ENCODE results near the gene HOXC4. TPM values are rescaled to one million over a fixed set of nuclear protein-coding genes. Genes with fewer than 3 reads are reported as not detected.

Gene HOXC4
- total and polyA plus RNA-seq, 11 donors: 0.06 to 1.2 (median 0.25) TPM; not detected in 7

DNA sequence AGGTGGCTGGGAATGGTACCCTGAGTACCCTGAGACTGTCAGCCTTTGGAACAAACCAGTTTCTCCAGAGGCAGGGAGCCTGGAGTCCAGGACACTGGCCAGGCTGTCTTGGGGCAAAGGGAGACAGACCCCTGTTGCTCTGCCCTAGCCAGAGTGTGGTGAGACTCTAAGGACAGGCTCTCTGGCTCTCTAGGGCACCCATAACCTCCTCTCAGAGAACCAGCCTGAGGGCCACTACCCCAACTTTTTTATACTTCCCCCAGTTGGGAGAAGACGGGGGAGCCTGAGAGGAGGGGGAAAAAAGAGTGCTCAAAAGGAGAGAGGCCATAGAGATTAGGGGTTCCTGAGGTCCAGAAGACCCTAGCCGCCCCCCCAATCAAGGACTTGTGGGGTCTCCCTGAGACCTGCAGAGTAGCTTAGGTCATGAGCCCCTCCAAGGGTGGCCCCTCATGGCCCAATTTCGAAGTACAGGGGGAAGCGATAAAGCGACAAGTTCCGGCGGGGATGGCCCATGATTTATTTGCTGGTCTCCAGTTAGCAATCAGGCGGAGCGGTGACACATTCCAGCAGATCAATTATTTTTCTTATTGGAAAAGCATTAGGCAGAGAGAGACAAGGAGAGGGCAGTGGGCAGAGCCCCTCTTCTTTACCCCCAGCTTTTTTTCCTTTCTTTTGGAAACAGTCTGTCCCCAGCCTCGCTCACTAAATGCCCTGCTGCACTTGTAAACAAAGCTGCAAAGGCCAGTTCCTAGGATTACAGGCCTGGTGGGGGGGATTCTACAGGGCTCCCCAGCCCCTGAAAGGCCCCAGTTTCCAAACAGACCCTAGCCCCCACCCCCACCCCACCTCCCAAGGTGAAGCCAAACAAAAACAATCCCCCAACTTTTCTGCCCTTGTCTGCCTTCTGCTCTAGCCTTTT, 43.3 kb upstream of the HOXC4 start:
- H3K36me3 ChIP-seq: no peaks in the 10 kb centered on the region
- DNase-seq (no peak), ATAC-seq (no peak)
- H3K4me3 ChIP-seq: no peak overlapping the region
- no peak for TF ChIP-seq POLR2A (IDR thresholded peaks at IDR 0.05)
- TF ChIP-seq, protein P1, sequence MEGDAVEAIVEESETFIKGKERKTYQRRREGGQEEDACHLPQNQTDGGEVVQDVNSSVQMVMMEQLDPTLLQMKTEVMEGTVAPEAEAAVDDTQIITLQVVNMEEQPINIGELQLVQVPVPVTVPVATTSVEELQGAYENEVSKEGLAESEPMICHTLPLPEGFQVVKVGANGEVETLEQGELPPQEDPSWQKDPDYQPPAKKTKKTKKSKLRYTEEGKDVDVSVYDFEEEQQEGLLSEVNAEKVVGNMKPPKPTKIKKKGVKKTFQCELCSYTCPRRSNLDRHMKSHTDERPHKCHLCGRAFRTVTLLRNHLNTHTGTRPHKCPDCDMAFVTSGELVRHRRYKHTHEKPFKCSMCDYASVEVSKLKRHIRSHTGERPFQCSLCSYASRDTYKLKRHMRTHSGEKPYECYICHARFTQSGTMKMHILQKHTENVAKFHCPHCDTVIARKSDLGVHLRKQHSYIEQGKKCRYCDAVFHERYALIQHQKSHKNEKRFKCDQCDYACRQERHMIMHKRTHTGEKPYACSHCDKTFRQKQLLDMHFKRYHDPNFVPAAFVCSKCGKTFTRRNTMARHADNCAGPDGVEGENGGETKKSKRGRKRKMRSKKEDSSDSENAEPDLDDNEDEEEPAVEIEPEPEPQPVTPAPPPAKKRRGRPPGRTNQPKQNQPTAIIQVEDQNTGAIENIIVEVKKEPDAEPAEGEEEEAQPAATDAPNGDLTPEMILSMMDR (IDR thresholded peaks at IDR 0.05): no peak
- WGBS, 4 donors: 10 to 18% (median 14%) methylated on average over 10 of the region's 10 CpGs
- intact Hi-C loops (cut with DNase I): no loop called here
- no peaks in the 10 kb centered on the region for H3K9me3 ChIP-seq
- peaks cover 63 to 98% (median 94%) of the 10 kb centered on the region in 9 donors for H3K27me3 ChIP-seq
- H3K4me1 ChIP-seq: peaks cover 0 to 27% (median 12%) of the 10 kb centered on the region in 12 donors
- H3K27ac ChIP-seq: no peak overlapping the region

DNA sequence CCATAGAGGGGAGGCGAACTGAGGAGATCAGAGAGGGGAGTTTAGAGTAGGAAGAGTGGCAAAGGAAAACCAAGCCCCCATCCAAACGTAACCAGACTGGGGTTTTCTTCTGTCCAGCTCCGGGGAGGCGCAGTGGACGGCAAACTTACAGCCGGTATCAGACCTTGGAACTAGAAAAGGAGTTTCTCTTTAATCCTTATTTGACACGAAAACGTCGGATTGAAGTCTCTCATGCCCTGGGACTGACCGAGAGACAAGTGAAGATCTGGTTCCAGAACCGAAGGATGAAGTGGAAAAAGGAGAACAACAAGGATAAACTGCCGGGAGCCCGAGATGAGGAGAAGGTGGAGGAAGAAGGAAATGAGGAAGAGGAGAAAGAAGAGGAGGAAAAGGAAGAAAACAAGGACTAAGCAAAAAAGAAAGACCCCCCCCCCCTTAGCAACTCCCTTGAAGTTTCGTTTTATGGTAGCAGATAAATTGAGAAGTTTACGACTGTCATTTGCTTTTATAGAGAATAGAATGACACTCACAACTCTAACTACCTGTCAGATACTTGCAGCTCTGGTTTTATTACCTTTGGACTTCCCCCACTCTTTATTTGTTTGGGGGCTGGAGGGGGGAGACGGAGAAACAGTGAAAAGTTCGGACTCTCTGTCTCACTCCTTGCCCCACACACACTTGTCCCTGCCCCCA, 42.5 kb upstream of the HOXC4 start:
- no peak for ATAC-seq
- TF ChIP-seq, protein P1 (IDR thresholded peaks at IDR 0.05): no peak
- no peak for TF ChIP-seq POLR2A (IDR thresholded peaks at IDR 0.05)
- Histone ChIP-seq H3K27ac (no peak overlapping the region), H3K36me3 (no peaks in the 10 kb centered on the region), H3K9me3 (no peaks in the 10 kb centered on the region), H3K4me1 (peaks cover 0 to 22% (median 10%) of the 10 kb centered on the region in 12 donors), H3K4me3 (no peak overlapping the region), H3K27me3 (peaks cover 67 to 98% (median 94%) of the 10 kb centered on the region in 9 donors)
- intact Hi-C loops (cut with DNase I): no loop called here
- DNase-seq: no peak
- WGBS, 4 donors: 5 to 9% (median 7%) methylated on average over 17 of the region's 17 CpGs

DNA sequence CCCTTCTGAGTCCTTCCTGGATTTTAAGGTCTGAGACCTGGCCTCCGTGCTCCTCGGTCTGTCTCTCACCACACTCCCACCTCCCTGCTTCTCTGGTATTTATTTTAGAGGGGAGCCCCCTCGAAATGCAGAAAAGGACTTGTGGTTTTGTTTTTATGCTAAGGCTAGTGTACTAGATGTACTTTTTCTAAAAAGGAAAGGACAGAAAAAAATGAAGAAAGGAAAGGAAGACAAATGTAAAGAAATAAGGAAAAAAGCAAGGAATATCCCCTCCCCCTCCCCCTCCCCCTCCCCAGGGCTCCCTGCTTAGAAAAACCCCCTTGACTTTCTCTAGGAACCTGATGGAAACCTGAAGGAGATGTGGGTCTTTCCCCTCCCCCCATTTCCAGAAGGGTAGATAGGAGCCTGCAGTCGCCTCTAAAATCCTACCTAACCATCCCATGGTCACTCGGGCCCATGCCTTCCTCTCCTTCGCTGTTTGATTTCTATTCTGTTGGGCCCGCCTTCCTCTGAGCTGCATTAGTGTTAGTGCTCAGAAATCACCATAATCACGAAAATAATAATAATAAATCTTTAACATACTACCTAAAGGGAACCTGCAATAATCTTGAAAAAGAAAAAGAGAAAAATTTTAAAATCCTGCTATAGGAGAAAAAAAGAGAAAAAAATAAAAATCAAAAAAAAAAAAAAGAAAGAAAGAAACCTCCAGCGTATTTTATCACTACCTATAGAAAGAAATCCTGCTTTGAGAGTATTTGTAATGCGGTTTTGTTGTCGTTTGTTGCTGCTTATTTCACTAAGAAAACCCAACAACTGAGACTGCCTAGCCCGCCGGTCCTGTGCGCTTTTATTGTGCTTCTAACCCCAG, 41.7 kb upstream of the HOXC4 start:
- Histone ChIP-seq H3K36me3 (no peaks in the 10 kb centered on the region), H3K27me3 (peaks cover 74 to 98% (median 94%) of the 10 kb centered on the region in 9 donors), H3K9me3 (no peaks in the 10 kb centered on the region), H3K4me1 (peaks cover 0 to 22% (median 9%) of the 10 kb centered on the region in 12 donors), H3K27ac (no peak overlapping the region), H3K4me3 (no peak overlapping the region)
- TF ChIP-seq POLR2A (IDR thresholded peaks at IDR 0.05): no peak
- TF ChIP-seq, protein P1 (IDR thresholded peaks at IDR 0.05): no peak
- ATAC-seq (no peak), DNase-seq (no peak)
- intact Hi-C loops (cut with DNase I): no loop called here
- 14 to 24% (median 20%) methylated on average over 14 of the region's 14 CpGs for whole genome bisulfite sequencing, 4 donors
